ENCODE results near the gene DNAJC7. TPM values are rescaled to one million over a fixed set of nuclear protein-coding genes. Genes with fewer than 3 reads are reported as not detected.

Gene DNAJC7
- total RNA-seq, 1 donor from 2014 or later, result 57.6 TPM

GRCh38 chr17:41987642-41988041 is 29.6 kb downstream of the DNAJC7 start:
- no peak overlapping the region for H3K4me3 ChIP-seq (ENCODE audit: low read depth, low read length)
- TF ChIP-seq, protein P1, sequence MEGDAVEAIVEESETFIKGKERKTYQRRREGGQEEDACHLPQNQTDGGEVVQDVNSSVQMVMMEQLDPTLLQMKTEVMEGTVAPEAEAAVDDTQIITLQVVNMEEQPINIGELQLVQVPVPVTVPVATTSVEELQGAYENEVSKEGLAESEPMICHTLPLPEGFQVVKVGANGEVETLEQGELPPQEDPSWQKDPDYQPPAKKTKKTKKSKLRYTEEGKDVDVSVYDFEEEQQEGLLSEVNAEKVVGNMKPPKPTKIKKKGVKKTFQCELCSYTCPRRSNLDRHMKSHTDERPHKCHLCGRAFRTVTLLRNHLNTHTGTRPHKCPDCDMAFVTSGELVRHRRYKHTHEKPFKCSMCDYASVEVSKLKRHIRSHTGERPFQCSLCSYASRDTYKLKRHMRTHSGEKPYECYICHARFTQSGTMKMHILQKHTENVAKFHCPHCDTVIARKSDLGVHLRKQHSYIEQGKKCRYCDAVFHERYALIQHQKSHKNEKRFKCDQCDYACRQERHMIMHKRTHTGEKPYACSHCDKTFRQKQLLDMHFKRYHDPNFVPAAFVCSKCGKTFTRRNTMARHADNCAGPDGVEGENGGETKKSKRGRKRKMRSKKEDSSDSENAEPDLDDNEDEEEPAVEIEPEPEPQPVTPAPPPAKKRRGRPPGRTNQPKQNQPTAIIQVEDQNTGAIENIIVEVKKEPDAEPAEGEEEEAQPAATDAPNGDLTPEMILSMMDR (conservative IDR thresholded peaks at IDR 0.05; ENCODE audit: low read depth, low read length), result no peak
- DNase-seq (ENCODE audit: low read depth), result no peak

- DNase-seq (ENCODE audit: low read depth), result no peak
- TF ChIP-seq, protein P1 (conservative IDR thresholded peaks at IDR 0.05; ENCODE audit: low read depth, low read length), result no peak
- H3K4me3 ChIP-seq (ENCODE audit: low read depth, low read length), result no peak overlapping the region
Measured at GRCh38 chr17:41986634-41987033, 30.6 kb downstream of the DNAJC7 start.

GRCh38 chr17:41985919-41986318 is 31.3 kb downstream of the DNAJC7 start:
- TF ChIP-seq, protein P1 (conservative IDR thresholded peaks at IDR 0.05; ENCODE audit: low read depth, low read length), result no peak

GRCh38 chr17:41984454-41984853 is 32.8 kb downstream of the DNAJC7 start:
- no peak overlapping the region for H3K4me3 ChIP-seq (ENCODE audit: low read depth, low read length)
- no peak for DNase-seq (ENCODE audit: low read depth)
- TF ChIP-seq, protein P1 (conservative IDR thresholded peaks at IDR 0.05; ENCODE audit: low read depth, low read length), result no peak

More at GRCh38 chr17:41985919-41986318, 31.3 kb downstream of the DNAJC7 start:
- H3K4me3 ChIP-seq (ENCODE audit: low read depth, low read length), result no peak overlapping the region
- no peak for DNase-seq (ENCODE audit: low read depth)

DNA sequence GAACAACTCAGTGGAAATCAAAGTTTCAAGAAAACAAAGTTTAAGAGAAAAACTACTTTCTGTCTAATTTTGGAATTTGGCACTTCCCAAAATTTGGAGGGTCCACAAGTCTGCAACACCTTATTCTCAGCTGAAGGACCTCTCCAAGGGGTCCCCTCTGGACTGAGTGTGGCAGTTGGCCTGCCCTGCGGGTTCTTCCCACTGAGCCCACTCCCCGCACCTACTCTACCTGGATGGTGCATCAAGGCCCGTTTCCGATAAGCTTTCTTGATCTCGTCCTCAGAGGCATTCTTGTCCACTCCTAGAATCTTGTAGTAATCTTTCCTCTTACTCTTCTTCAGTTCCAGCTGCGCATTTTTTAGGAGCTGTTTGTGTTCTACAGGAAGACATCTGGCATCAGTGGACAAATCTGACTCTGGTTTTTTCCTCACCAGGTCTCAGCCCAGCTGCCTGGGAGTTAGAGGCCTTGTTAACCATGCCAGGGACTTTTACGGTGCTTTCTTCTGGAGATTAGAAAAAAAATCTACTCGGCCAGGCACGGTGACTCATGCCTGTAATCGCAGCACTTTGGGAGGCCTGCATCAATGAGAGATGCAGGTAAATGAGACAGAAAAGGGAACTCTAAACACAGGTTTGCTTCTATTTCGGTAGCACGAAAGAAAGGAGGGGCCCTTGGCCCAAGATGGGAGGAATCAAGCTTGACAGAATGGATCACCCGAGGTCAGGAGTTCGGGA is 35.0 kb downstream of the DNAJC7 start:
- no peak overlapping the region for H3K4me3 ChIP-seq (ENCODE audit: low read depth, low read length)
- DNase-seq (ENCODE audit: low read depth), result no peak
- TF ChIP-seq, protein P1 (conservative IDR thresholded peaks at IDR 0.05; ENCODE audit: low read depth, low read length), result no peak

DNA sequence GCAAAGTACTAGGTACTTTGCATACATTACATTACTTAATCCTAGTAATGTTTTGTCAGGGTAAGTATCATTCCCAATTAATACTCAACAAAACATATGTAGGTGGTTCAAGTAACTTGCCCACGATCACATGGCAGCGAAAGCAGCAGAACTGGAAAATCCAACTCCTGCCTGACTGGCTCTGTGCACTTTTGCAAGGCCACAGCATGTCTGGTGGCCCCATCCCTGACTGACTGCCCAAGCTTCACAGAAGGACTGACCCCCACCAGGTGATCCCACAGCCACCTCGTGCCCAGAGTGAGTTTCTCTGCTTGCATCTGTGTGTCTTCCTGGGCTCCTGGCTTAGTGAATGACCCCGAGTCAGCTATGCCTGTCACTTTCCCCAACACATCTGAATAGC is 39.2 kb downstream of the DNAJC7 start:
- DNase-seq (ENCODE audit: low read depth), result no peak
- TF ChIP-seq, protein P1 (conservative IDR thresholded peaks at IDR 0.05; ENCODE audit: low read depth, low read length), result no peak
- no peak overlapping the region for H3K4me3 ChIP-seq (ENCODE audit: low read depth, low read length)
